ENCODE measurements around the gene RAB44.

DNA sequence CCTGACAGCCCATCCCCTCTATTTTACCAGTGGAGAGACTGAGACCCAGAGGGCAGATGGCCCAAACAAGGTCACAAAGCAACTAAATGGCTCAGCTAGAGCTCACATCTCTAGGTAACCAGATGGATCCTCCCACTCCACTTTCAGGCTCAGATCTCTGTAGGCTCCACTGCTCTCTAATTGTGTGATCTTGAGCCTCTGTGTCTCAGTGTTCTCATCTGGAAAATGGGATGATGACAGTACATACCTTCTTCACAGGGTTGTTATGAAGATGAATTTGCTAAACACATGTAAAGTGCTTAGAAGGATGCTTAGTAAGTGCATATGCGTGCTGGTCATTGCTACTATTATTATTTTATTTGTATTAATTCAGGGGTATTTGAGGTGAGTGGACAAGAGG is 40.5 kb downstream of the RAB44 start:
- TF ChIP-seq, protein P1, sequence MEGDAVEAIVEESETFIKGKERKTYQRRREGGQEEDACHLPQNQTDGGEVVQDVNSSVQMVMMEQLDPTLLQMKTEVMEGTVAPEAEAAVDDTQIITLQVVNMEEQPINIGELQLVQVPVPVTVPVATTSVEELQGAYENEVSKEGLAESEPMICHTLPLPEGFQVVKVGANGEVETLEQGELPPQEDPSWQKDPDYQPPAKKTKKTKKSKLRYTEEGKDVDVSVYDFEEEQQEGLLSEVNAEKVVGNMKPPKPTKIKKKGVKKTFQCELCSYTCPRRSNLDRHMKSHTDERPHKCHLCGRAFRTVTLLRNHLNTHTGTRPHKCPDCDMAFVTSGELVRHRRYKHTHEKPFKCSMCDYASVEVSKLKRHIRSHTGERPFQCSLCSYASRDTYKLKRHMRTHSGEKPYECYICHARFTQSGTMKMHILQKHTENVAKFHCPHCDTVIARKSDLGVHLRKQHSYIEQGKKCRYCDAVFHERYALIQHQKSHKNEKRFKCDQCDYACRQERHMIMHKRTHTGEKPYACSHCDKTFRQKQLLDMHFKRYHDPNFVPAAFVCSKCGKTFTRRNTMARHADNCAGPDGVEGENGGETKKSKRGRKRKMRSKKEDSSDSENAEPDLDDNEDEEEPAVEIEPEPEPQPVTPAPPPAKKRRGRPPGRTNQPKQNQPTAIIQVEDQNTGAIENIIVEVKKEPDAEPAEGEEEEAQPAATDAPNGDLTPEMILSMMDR (conservative IDR thresholded peaks at IDR 0.05; ENCODE audit: low read depth, low read length) = no peak
- TF ChIP-seq MXI1 (IDR thresholded peaks at IDR 0.05; ENCODE audit: borderline replicate concordance, low read depth, low read length) = no peak
- TF ChIP-seq, protein P2, sequence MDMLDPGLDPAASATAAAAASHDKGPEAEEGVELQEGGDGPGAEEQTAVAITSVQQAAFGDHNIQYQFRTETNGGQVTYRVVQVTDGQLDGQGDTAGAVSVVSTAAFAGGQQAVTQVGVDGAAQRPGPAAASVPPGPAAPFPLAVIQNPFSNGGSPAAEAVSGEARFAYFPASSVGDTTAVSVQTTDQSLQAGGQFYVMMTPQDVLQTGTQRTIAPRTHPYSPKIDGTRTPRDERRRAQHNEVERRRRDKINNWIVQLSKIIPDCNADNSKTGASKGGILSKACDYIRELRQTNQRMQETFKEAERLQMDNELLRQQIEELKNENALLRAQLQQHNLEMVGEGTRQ (IDR thresholded peaks at IDR 0.05; ENCODE audit: low read depth, low read length) = no peak

Measured in IMR-90 (cell line).